HEK293 (cell line): ENCODE data around the gene DHX8.

ENCODE experiments used
- EGR2 ChIP-seq: fragments of 450-650 bp; formaldehyde crosslinking; IDR thresholded peaks from 2 replicates; pipeline ENCODE4 v1.5.1; 2016; ENCODE audit warnings: low read depth, missing biosample characterization, missing genetic modification characterization
- HIC1 ChIP-seq: fragments of 450-650 bp; formaldehyde crosslinking; IDR thresholded peaks from 2 replicates; pipeline ENCODE4 v1.5.1; 2016; ENCODE audit warnings: missing biosample characterization, missing genetic modification characterization
- KLF1 ChIP-seq: fragments of 450-650 bp; formaldehyde crosslinking; IDR thresholded peaks from 2 replicates; pipeline ENCODE4 v1.5.1; 2016; ENCODE audit warnings: missing biosample characterization, missing genetic modification characterization
- KLF10 ChIP-seq: fragments of 450-650 bp; IDR thresholded peaks from 2 replicates; pipeline ENCODE4 v1.5.1; 2018; ENCODE audit warnings: missing biosample characterization, mild to moderate bottlenecking, missing genetic modification characterization
- PATZ1 ChIP-seq: fragments of 450-650 bp; formaldehyde crosslinking; IDR thresholded peaks from 2 replicates; pipeline ENCODE4 v1.5.1; 2016; ENCODE audit warnings: missing biosample characterization, missing genetic modification characterization
- SP7 ChIP-seq: fragments of 450-650 bp; formaldehyde crosslinking; IDR thresholded peaks from 2 replicates; pipeline ENCODE4 v1.5.1; 2016; ENCODE audit warnings: missing biosample characterization, missing genetic modification characterization
- YY2 ChIP-seq: fragments of 450-650 bp; formaldehyde crosslinking; IDR thresholded peaks from 2 replicates; pipeline ENCODE4 v1.5.1; 2016; ENCODE audit warnings: missing biosample characterization, missing genetic modification characterization
- ZBTB44 ChIP-seq: fragments of 450-650 bp; IDR thresholded peaks from 2 replicates; pipeline ENCODE4 v1.5.1; 2018; ENCODE audit warnings: missing biosample characterization, mild to moderate bottlenecking, missing genetic modification characterization
- ZFP3 ChIP-seq: fragments of 450-650 bp; formaldehyde crosslinking; IDR thresholded peaks from 2 replicates; pipeline ENCODE4 v1.5.1; 2016; ENCODE audit warnings: low read depth, missing biosample characterization, missing genetic modification characterization
- ZFP37 ChIP-seq: fragments of 450-650 bp; formaldehyde crosslinking; IDR thresholded peaks from 2 replicates; pipeline ENCODE4 v1.5.1; 2016; ENCODE audit warnings: missing biosample characterization, missing genetic modification characterization
- ZNF10 ChIP-seq: fragments of 450-650 bp; formaldehyde crosslinking; IDR thresholded peaks from 2 replicates; pipeline ENCODE4 v1.5.1; 2017; ENCODE audit warnings: missing biosample characterization, missing genetic modification characterization
- ZNF132 ChIP-seq: fragments of 450-650 bp; formaldehyde crosslinking; IDR thresholded peaks from 2 replicates; pipeline ENCODE4 v1.5.1; 2017; ENCODE audit warnings: missing biosample characterization, missing genetic modification characterization, borderline replicate concordance
- ZNF221 ChIP-seq: fragments of 450-650 bp; formaldehyde crosslinking; IDR thresholded peaks from 2 replicates; pipeline ENCODE4 v1.5.1; 2017; ENCODE audit warnings: missing biosample characterization, missing genetic modification characterization, borderline replicate concordance
- ZNF394 ChIP-seq: fragments of 450-650 bp; formaldehyde crosslinking; IDR thresholded peaks from 2 replicates; pipeline ENCODE4 v1.5.1; 2016; ENCODE audit warnings: missing biosample characterization, missing genetic modification characterization, mild to moderate bottlenecking, moderate library complexity, borderline replicate concordance
- ZNF426 ChIP-seq: fragments of 450-650 bp; formaldehyde crosslinking; IDR thresholded peaks from 2 replicates; pipeline ENCODE4 v1.5.1; 2017; ENCODE audit warnings: missing biosample characterization, missing genetic modification characterization, mild to moderate bottlenecking, inconsistent platforms, moderate library complexity
- ZNF629 ChIP-seq: fragments of 450-650 bp; formaldehyde crosslinking; IDR thresholded peaks from 2 replicates; pipeline ENCODE4 v1.5.1; 2017; ENCODE audit warnings: missing biosample characterization, missing genetic modification characterization
- ZNF660 ChIP-seq: fragments of 450-650 bp; IDR thresholded peaks from 2 replicates; pipeline ENCODE4 v1.5.1; 2018; ENCODE audit warnings: missing biosample characterization, mild to moderate bottlenecking, missing genetic modification characterization
- ZNF664 ChIP-seq: fragments of 450-650 bp; formaldehyde crosslinking; IDR thresholded peaks from 2 replicates; pipeline ENCODE4 v1.5.1; 2016; ENCODE audit warnings: missing biosample characterization, missing genetic modification characterization
- ZNF776 ChIP-seq: fragments of 450-650 bp; formaldehyde crosslinking; IDR thresholded peaks from 2 replicates; pipeline ENCODE4 v1.5.0; 2017; ENCODE audit warnings: missing biosample characterization, missing genetic modification characterization, borderline replicate concordance
- ZSCAN16 ChIP-seq: fragments of 450-650 bp; formaldehyde crosslinking; IDR thresholded peaks from 2 replicates; pipeline ENCODE4 v1.5.1; 2016; ENCODE audit warnings: missing biosample characterization, missing genetic modification characterization
- TF ChIP-seq, protein P1 (sequence below): fragments of 450-650 bp; formaldehyde crosslinking; conservative IDR thresholded peaks from 2 replicates; pipeline ENCODE4 v1.5.1; 2016; ENCODE audit warnings: low read depth, missing biosample characterization, missing genetic modification characterization
- TF ChIP-seq, protein P2 (sequence below): fragments of 450-650 bp; formaldehyde crosslinking; conservative IDR thresholded peaks from 2 replicates; pipeline ENCODE4 v1.5.1; 2016; ENCODE audit warnings: low read depth, missing biosample characterization, missing genetic modification characterization
- TF ChIP-seq, protein P3 (sequence below): fragments of 450-650 bp; formaldehyde crosslinking; IDR thresholded peaks from 2 replicates; pipeline ENCODE4 v1.5.1; 2016; ENCODE audit warnings: missing biosample characterization, missing genetic modification characterization

DHX8 gene

DNA sequence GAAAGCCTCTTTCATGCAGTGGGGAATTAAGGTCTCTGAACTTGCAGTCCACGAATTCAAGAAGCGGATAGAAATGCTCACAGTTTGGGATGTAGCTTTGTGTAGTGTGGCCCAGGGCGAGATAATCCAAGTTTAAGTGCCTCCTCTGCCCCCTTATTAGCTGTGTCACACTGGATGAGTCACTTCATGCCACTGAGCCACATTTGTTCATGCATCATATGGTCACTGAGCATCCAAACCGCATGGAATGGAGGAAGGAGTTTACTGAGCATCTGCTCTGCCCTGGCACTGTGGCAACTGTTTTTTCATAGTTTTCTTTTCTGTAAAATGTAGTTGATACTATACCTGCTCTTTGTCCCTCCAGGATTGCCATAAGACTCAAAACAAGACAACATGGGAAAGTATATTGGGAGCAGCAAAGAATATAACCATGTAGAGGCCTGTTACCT is 15.1 kb upstream of the DHX8 start (continued):
- TF ChIP-seq ZNF629 (tag by site-specific recombination): 0 out of 2 replicates have a peak, but pooled peaks have one; percentile 59
- peak; percentile 60; the same call in 1 of the 2 replicates for TF ChIP-seq ZNF660
- TF ChIP-seq ZNF664 (tag by site-specific recombination): peak; percentile 88
- TF ChIP-seq ZFP37 (tag by site-specific recombination): peak; percentile 64; the same call in 1 of the 2 replicates
- no peak for TF ChIP-seq ZNF426 (tag by site-specific recombination)
- TF ChIP-seq YY2: no peak
- TF ChIP-seq ZNF776 (tag by site-specific recombination): no peak
- no peak for TF ChIP-seq ZSCAN16 (tag by site-specific recombination)
- TF ChIP-seq KLF10: no peak
- TF ChIP-seq, protein P1, sequence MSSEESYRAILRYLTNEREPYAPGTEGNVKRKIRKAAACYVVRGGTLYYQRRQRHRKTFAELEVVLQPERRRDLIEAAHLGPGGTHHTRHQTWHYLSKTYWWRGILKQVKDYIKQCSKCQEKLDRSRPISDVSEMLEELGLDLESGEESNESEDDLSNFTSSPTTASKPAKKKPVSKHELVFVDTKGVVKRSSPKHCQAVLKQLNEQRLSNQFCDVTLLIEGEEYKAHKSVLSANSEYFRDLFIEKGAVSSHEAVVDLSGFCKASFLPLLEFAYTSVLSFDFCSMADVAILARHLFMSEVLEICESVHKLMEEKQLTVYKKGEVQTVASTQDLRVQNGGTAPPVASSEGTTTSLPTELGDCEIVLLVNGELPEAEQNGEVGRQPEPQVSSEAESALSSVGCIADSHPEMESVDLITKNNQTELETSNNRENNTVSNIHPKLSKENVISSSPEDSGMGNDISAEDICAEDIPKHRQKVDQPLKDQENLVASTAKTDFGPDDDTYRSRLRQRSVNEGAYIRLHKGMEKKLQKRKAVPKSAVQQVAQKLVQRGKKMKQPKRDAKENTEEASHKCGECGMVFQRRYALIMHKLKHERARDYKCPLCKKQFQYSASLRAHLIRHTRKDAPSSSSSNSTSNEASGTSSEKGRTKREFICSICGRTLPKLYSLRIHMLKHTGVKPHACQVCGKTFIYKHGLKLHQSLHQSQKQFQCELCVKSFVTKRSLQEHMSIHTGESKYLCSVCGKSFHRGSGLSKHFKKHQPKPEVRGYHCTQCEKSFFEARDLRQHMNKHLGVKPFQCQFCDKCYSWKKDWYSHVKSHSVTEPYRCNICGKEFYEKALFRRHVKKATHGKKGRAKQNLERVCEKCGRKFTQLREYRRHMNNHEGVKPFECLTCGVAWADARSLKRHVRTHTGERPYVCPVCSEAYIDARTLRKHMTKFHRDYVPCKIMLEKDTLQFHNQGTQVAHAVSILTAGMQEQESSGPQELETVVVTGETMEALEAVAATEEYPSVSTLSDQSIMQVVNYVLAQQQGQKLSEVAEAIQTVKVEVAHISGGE (tag by site-specific recombination): no peak
- no peak for TF ChIP-seq ZNF394 (tag by site-specific recombination)
- TF ChIP-seq SP7 (tag by site-specific recombination): peak; percentile 90
- no peak for TF ChIP-seq ZNF221 (tag by site-specific recombination)
- no peak for TF ChIP-seq ZBTB44 (tag by site-specific recombination)
- TF ChIP-seq, protein P2, sequence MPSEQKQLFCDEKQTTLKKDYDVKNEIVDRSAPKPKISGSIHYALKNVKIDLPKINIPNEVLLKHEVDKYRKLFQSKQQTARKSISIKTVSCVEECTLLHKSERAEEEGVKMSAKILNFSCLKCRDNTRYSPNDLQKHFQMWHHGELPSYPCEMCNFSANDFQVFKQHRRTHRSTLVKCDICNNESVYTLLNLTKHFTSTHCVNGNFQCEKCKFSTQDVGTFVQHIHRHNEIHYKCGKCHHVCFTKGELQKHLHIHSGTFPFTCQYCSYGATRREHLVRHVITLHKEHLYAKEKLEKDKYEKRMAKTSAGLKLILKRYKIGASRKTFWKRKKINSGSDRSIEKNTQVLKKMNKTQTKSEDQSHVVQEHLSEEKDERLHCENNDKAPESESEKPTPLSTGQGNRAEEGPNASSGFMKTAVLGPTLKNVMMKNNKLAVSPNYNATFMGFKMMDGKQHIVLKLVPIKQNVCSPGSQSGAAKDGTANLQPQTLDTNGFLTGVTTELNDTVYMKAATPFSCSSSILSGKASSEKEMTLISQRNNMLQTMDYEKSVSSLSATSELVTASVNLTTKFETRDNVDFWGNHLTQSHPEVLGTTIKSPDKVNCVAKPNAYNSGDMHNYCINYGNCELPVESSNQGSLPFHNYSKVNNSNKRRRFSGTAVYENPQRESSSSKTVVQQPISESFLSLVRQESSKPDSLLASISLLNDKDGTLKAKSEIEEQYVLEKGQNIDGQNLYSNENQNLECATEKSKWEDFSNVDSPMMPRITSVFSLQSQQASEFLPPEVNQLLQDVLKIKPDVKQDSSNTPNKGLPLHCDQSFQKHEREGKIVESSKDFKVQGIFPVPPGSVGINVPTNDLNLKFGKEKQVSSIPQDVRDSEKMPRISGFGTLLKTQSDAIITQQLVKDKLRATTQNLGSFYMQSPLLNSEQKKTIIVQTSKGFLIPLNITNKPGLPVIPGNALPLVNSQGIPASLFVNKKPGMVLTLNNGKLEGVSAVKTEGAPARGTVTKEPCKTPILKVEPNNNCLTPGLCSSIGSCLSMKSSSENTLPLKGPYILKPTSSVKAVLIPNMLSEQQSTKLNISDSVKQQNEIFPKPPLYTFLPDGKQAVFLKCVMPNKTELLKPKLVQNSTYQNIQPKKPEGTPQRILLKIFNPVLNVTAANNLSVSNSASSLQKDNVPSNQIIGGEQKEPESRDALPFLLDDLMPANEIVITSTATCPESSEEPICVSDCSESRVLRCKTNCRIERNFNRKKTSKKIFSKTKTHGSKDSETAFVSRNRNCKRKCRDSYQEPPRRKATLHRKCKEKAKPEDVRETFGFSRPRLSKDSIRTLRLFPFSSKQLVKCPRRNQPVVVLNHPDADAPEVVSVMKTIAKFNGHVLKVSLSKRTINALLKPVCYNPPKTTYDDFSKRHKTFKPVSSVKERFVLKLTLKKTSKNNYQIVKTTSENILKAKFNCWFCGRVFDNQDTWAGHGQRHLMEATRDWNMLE (tag by site-specific recombination): 0 out of 2 replicates have a peak, but pooled peaks have one; percentile 21
- no peak for TF ChIP-seq EGR2
- no peak for TF ChIP-seq ZNF10 (tag by site-specific recombination)
- no peak for TF ChIP-seq HIC1
- TF ChIP-seq KLF1 (tag by site-specific recombination): no peak
- TF ChIP-seq PATZ1: 0 out of 2 replicates have a peak, but pooled peaks have one; percentile 20
- no peak for TF ChIP-seq ZNF132
- TF ChIP-seq ZFP3 (tag by site-specific recombination): no peak
- TF ChIP-seq, protein P3, sequence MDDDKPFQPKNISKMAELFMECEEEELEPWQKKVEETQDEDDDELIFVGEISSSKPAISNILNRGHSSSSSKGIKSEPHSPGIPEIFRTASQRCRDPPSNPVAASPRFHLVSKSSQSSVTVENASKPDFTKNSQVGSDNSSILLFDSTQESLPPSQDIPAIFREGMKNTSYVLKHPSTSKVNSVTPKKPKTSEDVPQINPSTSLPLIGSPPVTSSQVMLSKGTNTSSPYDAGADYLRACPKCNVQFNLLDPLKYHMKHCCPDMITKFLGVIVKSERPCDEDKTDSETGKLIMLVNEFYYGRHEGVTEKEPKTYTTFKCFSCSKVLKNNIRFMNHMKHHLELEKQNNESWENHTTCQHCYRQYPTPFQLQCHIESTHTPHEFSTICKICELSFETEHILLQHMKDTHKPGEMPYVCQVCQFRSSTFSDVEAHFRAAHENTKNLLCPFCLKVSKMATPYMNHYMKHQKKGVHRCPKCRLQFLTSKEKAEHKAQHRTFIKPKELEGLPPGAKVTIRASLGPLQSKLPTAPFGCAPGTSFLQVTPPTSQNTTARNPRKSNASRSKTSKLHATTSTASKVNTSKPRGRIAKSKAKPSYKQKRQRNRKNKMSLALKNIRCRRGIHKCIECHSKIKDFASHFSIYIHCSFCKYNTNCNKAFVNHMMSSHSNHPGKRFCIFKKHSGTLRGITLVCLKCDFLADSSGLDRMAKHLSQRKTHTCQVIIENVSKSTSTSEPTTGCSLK (tag by site-specific recombination): no peak
